ENCODE data around the gene OOSP2.
"Not testable (repeated sequence)": the region's sequence is repeated elsewhere in the genome, so short reads cannot be mapped to it uniquely, and the experiment has no call there.

OOSP2 gene

GRCh38 chr11:60040109-60040508, at the start of gene OOSP2:
TSS of gene OOSP2 (plus strand) at chr11:60040409. CDS start at chr11:60040460, 51 bp downstream.
- no peak for DNase-seq (ENCODE audit: low spot score)

GRCh38 chr11:59990421-59990820, 49.8 kb upstream of the OOSP2 start:
- DNase-seq (ENCODE audit: low spot score) = no peak

- no peak for DNase-seq (ENCODE audit: low spot score)
These were observed 47.8 kb upstream of the OOSP2 start for GRCh38 chr11:59992425-59992824.

- no peak for DNase-seq (ENCODE audit: low spot score)
These were observed 42.4 kb upstream of the OOSP2 start for GRCh38 chr11:59997800-59998199.

- no peak for DNase-seq (ENCODE audit: low spot score)
These were observed 40.5 kb upstream of the OOSP2 start for GRCh38 chr11:59999691-60000090.

- no peak for DNase-seq (ENCODE audit: low spot score)
These were observed 36.5 kb upstream of the OOSP2 start for GRCh38 chr11:60003729-60004128.

- DNase-seq (ENCODE audit: low spot score) = no peak
These were observed 34.8 kb upstream of the OOSP2 start for GRCh38 chr11:60005360-60005759.

GRCh38 chr11:60016881-60017280, 23.3 kb upstream of the OOSP2 start, which contains the start of gene OOSP4B:
TSS of gene OOSP4B (plus strand) at chr11:60017181.
- no peak for DNase-seq (ENCODE audit: low spot score)

GRCh38 chr11:60018058-60018457, 22.2 kb upstream of the OOSP2 start:
- no peak for DNase-seq (ENCODE audit: low spot score)

GRCh38 chr11:60020376-60020775, 19.8 kb upstream of the OOSP2 start:
- not testable (repeated sequence) for DNase-seq (ENCODE audit: low spot score)

GRCh38 chr11:60029015-60029632, 11.1 kb upstream of the OOSP2 start:
- DNase-seq (ENCODE audit: low spot score) = no peak

GRCh38 chr11:60050422-60050821, 10.2 kb downstream of the OOSP2 start:
- not testable (repeated sequence) for DNase-seq (ENCODE audit: low spot score)

- DNase-seq (ENCODE audit: low spot score) = not testable (repeated sequence)
These were observed 10.6 kb downstream of the OOSP2 start for GRCh38 chr11:60050839-60051238.

- no peak for DNase-seq (ENCODE audit: low spot score)
These were observed 16.2 kb downstream of the OOSP2 start, which contains the start of gene MS4A3 for GRCh38 chr11:60056349-60056969. TSS of gene MS4A3 (plus strand) at chr11:60056665. CDS start at chr11:60061161, 4,496 bp downstream.

GRCh38 chr11:60059052-60059451, 18.8 kb downstream of the OOSP2 start:
- DNase-seq (ENCODE audit: low spot score) = no peak

- no peak for DNase-seq (ENCODE audit: low spot score)
These were observed 19.5 kb downstream of the OOSP2 start for GRCh38 chr11:60059521-60060240.

GRCh38 chr11:60064111-60064510, 23.9 kb downstream of the OOSP2 start:
- DNase-seq (ENCODE audit: low spot score) = no peak

GRCh38 chr11:60065801-60066200, 25.6 kb downstream of the OOSP2 start:
- DNase-seq (ENCODE audit: low spot score) = no peak

- DNase-seq (ENCODE audit: low spot score) = no peak
These were observed 29.2 kb downstream of the OOSP2 start for GRCh38 chr11:60069450-60069849.

GRCh38 chr11:60071644-60072043, 31.4 kb downstream of the OOSP2 start:
- not testable (repeated sequence) for DNase-seq (ENCODE audit: low spot score)

GRCh38 chr11:60077216-60077817, 37.1 kb downstream of the OOSP2 start:
- DNase-seq (ENCODE audit: low spot score) = no peak

- no peak for DNase-seq (ENCODE audit: low spot score)
These were observed 37.8 kb downstream of the OOSP2 start for GRCh38 chr11:60077981-60078380.

GRCh38 chr11:60078745-60079144, 38.5 kb downstream of the OOSP2 start:
- DNase-seq (ENCODE audit: low spot score) = no peak
